A549 (cell line): ENCODE measurements around the gene EVC. TPM values are rescaled to one million over a fixed set of nuclear protein-coding genes. Genes with fewer than 3 reads are reported as not detected.
A peak's percentile ranks its signal among the peaks of the same experiment; 100 is the strongest.

ENCODE experiments used
- ATAC-seq, 2 experiments: fragments of 200-7000 bp in 1 of 2; fragments of >200 bp in 1 of 2; cut with Nextera tagmentation in 1 of 2; cut with Tn5 transposase in 1 of 2; 3 replicates each; pipeline versions ENCODE4 v1.8.0 to v1.9.1; 2018 to 2020; ENCODE audit warnings: mild to moderate bottlenecking in 1 of 2, moderate library complexity in 1 of 2
- CTCF ChIA-PET: fragments of 300-600 bp; sonication (Branson Sonifier 250); formaldehyde crosslinking; extraction: SDS; loops from one replicate; lab custom pipeline; 2021; ENCODE audit warnings: antibody characterized with exemption, inconsistent platforms; lab: Yijun Ruan, JAX
- POLR2A ChIA-PET: fragments of 350-600 bp; formaldehyde crosslinking; extraction: SDS; loops from one replicate; lab custom pipeline; 2021; ENCODE audit warnings: antibody characterized with exemption, inconsistent platforms; lab: Yijun Ruan, JAX
- DNase-seq, 2 experiments: peaks; one replicate each; pipeline versions ENCODE4 v3.0.0 to v3.0.0-alpha.2; 2011 to 2016; ENCODE audit warnings: low read depth in 1 of 2, low spot score in 1 of 2
- FAIRE-seq: peaks from 2 replicates; lab custom pipeline; 2011; peaks lifted over from hg19 to GRCh38; lab: Jason Lieb, UNC
- H3K27ac ChIP-seq, 2 experiments: fragments of >200 bp; sonication (Bioruptor Twin); formaldehyde crosslinking; 3 replicates each; pipeline ENCODE4 v1.5.1; 2016 to 2017
- H3K4me1 ChIP-seq: fragments of >200 bp; sonication (Bioruptor Twin); formaldehyde crosslinking; 3 replicates; pipeline ENCODE4 v1.6.1; 2016
- H3K4me2 ChIP-seq: fragments of >200 bp; sonication (Bioruptor Twin); formaldehyde crosslinking; 3 replicates; pipeline ENCODE4 v1.6.1; 2016
- H3K4me3 ChIP-seq: fragments of >200 bp; sonication (Bioruptor Twin); formaldehyde crosslinking; 3 replicates; pipeline ENCODE4 v1.5.1; 2016
- H3K9me3 ChIP-seq: fragments of >200 bp; sonication (Bioruptor Twin); formaldehyde crosslinking; 3 replicates; pipeline ENCODE4 v1.6.1; 2016
- ATOH8 ChIP-seq: fragments of 250-450 bp; sonication (Bioruptor Pico); IDR thresholded peaks from 2 replicates; pipeline ENCODE4 v1.5.0; 2020; ENCODE audit warnings: low read depth, mild to moderate bottlenecking, moderate library complexity
- EHF ChIP-seq: fragments of 250-450 bp; sonication (Bioruptor Pico); IDR thresholded peaks from 2 replicates; pipeline ENCODE4 v1.5.0; 2020; ENCODE audit warnings: mild to moderate bottlenecking
- ELK1 ChIP-seq: fragments of 150-350 bp; IDR thresholded peaks from 2 replicates; pipeline ENCODE4 v1.6.1; 2014; ENCODE audit warnings: low read depth, mild to moderate bottlenecking, low read length
- FOSB ChIP-seq: fragments of 250-450 bp; sonication (Bioruptor Pico); IDR thresholded peaks from 2 replicates; pipeline ENCODE4 v1.5.0; 2020; ENCODE audit warnings: mild to moderate bottlenecking, moderate library complexity
- HES2 ChIP-seq: fragments of >200 bp; sonication (Bioruptor Twin); formaldehyde crosslinking; IDR thresholded peaks from 2 replicates; pipeline ENCODE4 v1.6.1; 2016
- HMGXB4 ChIP-seq: fragments of 250-450 bp; sonication (Bioruptor Pico); IDR thresholded peaks from 2 replicates; pipeline ENCODE4 v1.5.0; 2021; ENCODE audit warnings: mild to moderate bottlenecking, moderate library complexity, borderline replicate concordance
- HOXB13 ChIP-seq: fragments of 250-450 bp; sonication (Bioruptor Pico); IDR thresholded peaks from 2 replicates; pipeline ENCODE4 v1.5.0; 2020; ENCODE audit warnings: low read depth, mild to moderate bottlenecking, moderate library complexity
- KDM1A ChIP-seq: fragments of 200-600 bp; sonication (generic); IDR thresholded peaks from 2 replicates; pipeline ENCODE4 v1.6.1; 2016; ENCODE audit warnings: low read depth, mild to moderate bottlenecking
- MAX ChIP-seq: IDR thresholded peaks from 2 replicates; pipeline ENCODE4 v1.6.1; 2012
- RNF2 ChIP-seq: fragments of 200-600 bp; sonication (generic); IDR thresholded peaks from 2 replicates; pipeline ENCODE4 v1.6.1; 2016; ENCODE audit warnings: low read depth, mild to moderate bottlenecking, antibody characterized with exemption, moderate library complexity, borderline replicate concordance
- SREBF2 ChIP-seq: fragments of 450-650 bp; IDR thresholded peaks from 2 replicates; pipeline ENCODE4 v1.6.1; 2014; ENCODE audit warnings: mild to moderate bottlenecking, moderate library complexity
- TP53 ChIP-seq: fragments of 250-450 bp; sonication (Bioruptor Pico); IDR thresholded peaks from 2 replicates; pipeline ENCODE4 v1.5.0; 2021; ENCODE audit warnings: mild to moderate bottlenecking, moderate library complexity
- ZSCAN20 ChIP-seq: fragments of 250-450 bp; sonication (Bioruptor Pico); IDR thresholded peaks from 2 replicates; pipeline ENCODE4 v1.8.0; 2022; ENCODE audit warnings: mild to moderate bottlenecking, moderate library complexity
- WGBS: methylation state at CpG from one replicate; pipeline ENCODE4 v1.1.6; 2017; ENCODE audit errors: missing lambda C conversion rate; 5-methylcytosine and 5-hydroxymethylcytosine counted together
- polyA plus RNA-seq, 4 experiments: library from polyadenylated mRNA; depleted of rRNA in 3 of 4; stranded (reverse); fragments of >200 nt; fragmentation: RNase III in 1 of 4; extraction: RNeasy Plus Mini Kit Qiagen cat#74134 plus additional on column Dnase treatment in 1 of 4; gene quantifications; 2 replicates in 3 of 4; 3 replicates in 1 of 4; pipeline ENCODE4 v1.2.3, GENCODE V29; 2011 to 2017

Gene EVC
- polyA plus RNA-seq, 2 of the 4 experiments (the other 2 are of a cell fraction) = 3.0 to 5.5 TPM

- ChIA-PET CTCF (no interaction called here), POLR2A (no interaction called here)
- WGBS = 92% methylated on average over 5 of the region's 5 CpGs
- TF ChIP-seq HMGXB4 (CRISPR knock-in tag) (no peak), ZSCAN20 (CRISPR knock-in tag) (no peak), ATOH8 (CRISPR knock-in tag) (no peak), EHF (CRISPR knock-in tag) (no peak), HES2 (no peak), FOSB (CRISPR knock-in tag) (no peak), ELK1 (no peak), TP53 (no peak), KDM1A (no peak)
- ATAC-seq (no peak), DNase-seq (no peak), FAIRE-seq (no peak)
- Histone ChIP-seq H3K4me1 (peaks cover 25% of the 10 kb centered on the region), H3K4me2 (no peak overlapping the region), H3K27ac (no peak overlapping the region), H3K9me3 (no peaks in the 10 kb centered on the region), H3K4me3 (no peak overlapping the region)
These were observed 5.2 kb upstream of the EVC start for GRCh38 chr4:5705647-5706320.

DNA sequence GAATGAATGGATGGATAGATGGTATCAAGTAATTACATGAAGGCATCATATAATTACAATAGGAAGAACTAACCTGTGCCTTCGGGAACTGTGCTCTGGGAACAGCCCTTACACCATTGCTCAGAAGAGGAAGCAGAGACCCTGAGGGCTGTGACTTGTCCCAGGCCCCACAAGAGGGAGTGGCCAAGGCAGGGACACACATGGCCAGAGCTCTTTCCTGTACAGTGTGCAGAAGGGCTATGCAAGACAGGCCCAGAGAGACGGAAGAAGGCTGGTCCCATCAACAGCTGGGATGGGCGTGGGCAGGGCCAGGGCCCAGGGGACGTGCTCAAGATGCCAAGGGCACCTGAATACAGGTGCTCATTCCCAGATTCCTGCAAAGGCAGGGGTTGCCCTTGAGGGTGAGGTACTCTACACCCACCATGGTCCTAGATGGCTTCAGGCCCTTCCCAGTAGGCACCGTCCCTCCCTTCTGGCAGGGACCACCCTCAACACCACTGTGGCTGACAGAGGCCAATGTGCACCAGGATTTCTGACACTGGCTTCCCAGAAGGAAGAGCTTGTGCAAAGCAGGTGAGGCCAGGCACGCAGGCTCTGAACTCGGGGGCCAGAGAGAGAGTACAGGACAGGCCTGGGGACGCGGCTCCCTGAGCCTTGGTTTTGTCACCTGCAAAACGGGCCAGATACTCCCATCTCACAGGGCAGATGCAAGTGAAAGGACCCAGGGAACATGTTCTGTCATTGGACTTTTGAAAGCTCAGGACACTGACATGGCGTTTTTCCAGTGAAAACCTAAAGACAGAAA is 4.3 kb upstream of the EVC start:
- DNase-seq (peak in 1 of 2 experiments; percentile 6), FAIRE-seq (no peak), ATAC-seq (no peak)
- ChIA-PET POLR2A (no interaction called here), CTCF (interaction anchor here (0.8 kb wide), 1 partner anchor 656 kb away, joined by 3 read pairs; no protein-coding TSS in a partner anchor)
- H3K4me3 ChIP-seq = no peak overlapping the region
- TF ChIP-seq MAX (no peak), SREBF2 (no peak), HOXB13 (CRISPR knock-in tag) (no peak)
- no peak overlapping the region for H3K27ac ChIP-seq
- no peaks in the 10 kb centered on the region for H3K9me3 ChIP-seq
- peak overlapping the region; percentile 97; the same call in 1 of the 3 replicates for H3K4me2 ChIP-seq
- WGBS = 93% methylated on average over 9 of the region's 11 CpGs
- H3K4me1 ChIP-seq = peaks cover 25% of the 10 kb centered on the region

DNA sequence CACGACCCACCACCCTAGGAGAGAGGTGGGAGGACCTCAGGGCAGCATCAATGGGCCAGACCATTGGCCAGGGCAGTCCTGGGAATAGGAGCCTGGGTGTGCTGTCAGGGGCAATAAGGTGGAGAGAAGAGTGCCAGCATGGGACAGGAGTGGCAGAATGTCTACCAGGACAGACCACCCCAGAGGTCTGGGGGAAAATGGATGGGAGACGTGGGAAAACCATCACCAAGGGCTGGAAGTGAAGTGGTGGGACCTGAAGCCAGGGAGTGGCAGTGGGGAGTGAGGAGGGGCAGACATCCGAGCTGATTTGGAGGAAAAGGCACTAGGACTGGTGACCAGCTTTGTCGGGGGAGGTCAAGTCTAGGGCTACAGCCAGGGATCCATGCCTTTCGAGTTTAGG is 3.6 kb upstream of the EVC start:
- ATAC-seq = no peak
- WGBS = 58% methylated on average over 5 of the region's 5 CpGs
- ChIA-PET POLR2A (no interaction called here), CTCF (interaction anchor here (0.8 to 3.0 kb wide), 2 partner anchors 83 to 657 kb away, joined by 3 to 13 read pairs; no protein-coding TSS in a partner anchor)
- peak overlapping the region; percentile 83 for H3K4me3 ChIP-seq
- H3K27ac ChIP-seq = peak overlapping the region in 1 of 2 experiments; percentile 97; a peak in 4 of 6 replicates
- H3K4me1 ChIP-seq = peaks cover 31% of the 10 kb centered on the region
- FAIRE-seq = no peak
- peak overlapping the region; percentile 97 for H3K4me2 ChIP-seq
- no peaks in the 10 kb centered on the region for H3K9me3 ChIP-seq
- no peak for DNase-seq
- no peak for TF ChIP-seq RNF2
- TF ChIP-seq ZSCAN20 (CRISPR knock-in tag) = no peak
